Stimulated activated CD8-positive, alpha-beta memory T cell treated with anti-CD3 and anti-CD28 coated beads, Interleukin-7, amount 100 ng/mL, for 4 hours (primary cell): ENCODE measurements around the gene EXOC3L4.
"Not testable (repeated sequence)": the region's sequence is repeated elsewhere in the genome, so short reads cannot be mapped to it uniquely, and the experiment has no call there.

Experiments used
- DNase-seq, 2 donors: peaks; one replicate each; pipeline ENCODE4 v3.0.0-alpha.2; 2020; ENCODE audit warnings: low read depth in 2 of 2

EXOC3L4 gene

GRCh38 chr14:103105580-103106150 lies 11.1 kb downstream of the EXOC3L4 start:
- DNase-seq: no peak

GRCh38 chr14:103107455-103107854 lies 12.9 kb downstream of the EXOC3L4 start:
- DNase-seq: no peak

GRCh38 chr14:103107941-103108748 lies 13.6 kb downstream of the EXOC3L4 start:
- no peak for DNase-seq

GRCh38 chr14:103108749-103109207 lies 14.3 kb downstream of the EXOC3L4 start:
- no peak for DNase-seq

- no peak for DNase-seq
Measured at GRCh38 chr14:103109535-103110441, 15.3 kb downstream of the EXOC3L4 start.

- no peak for DNase-seq
Measured at GRCh38 chr14:103110681-103111231, 16.2 kb downstream of the EXOC3L4 start.

- no peak for DNase-seq
Measured at GRCh38 chr14:103111232-103111868, 16.8 kb downstream of the EXOC3L4 start.

GRCh38 chr14:103112400-103113243 lies 18.1 kb downstream of the EXOC3L4 start:
- DNase-seq: no peak

GRCh38 chr14:103113303-103113702 lies 18.8 kb downstream of the EXOC3L4 start:
- no peak for DNase-seq

- DNase-seq: no peak
Measured at GRCh38 chr14:103113774-103114173, 19.2 kb downstream of the EXOC3L4 start.

GRCh38 chr14:103115086-103115679 lies 20.7 kb downstream of the EXOC3L4 start:
- not testable (repeated sequence) for DNase-seq

GRCh38 chr14:103115845-103116572 lies 21.5 kb downstream of the EXOC3L4 start:
- DNase-seq: no peak

GRCh38 chr14:103116636-103117035 lies 22.1 kb downstream of the EXOC3L4 start:
- no peak for DNase-seq

- not testable (repeated sequence) for DNase-seq
Measured at GRCh38 chr14:103117499-103117898, 23.0 kb downstream of the EXOC3L4 start.

- no peak for DNase-seq
Measured at GRCh38 chr14:103118018-103118662, 23.6 kb downstream of the EXOC3L4 start.

- peak in 1 of 2 donors; percentile 28 for DNase-seq
Measured at GRCh38 chr14:103118663-103119404, 24.3 kb downstream of the EXOC3L4 start.

GRCh38 chr14:103119527-103119926 lies 25.0 kb downstream of the EXOC3L4 start:
- DNase-seq: not testable (repeated sequence)
